Common myeloid progenitor, CD34-positive (primary cell): Measurements from ENCODE around the gene CXCR6.

Source experiments
- CTCF ChIA-PET: fragments of 350-600 bp; sonication (Branson Sonifier 250); formaldehyde crosslinking; loops from one replicate; lab custom pipeline; 2021; ENCODE audit warnings: antibody characterized with exemption; lab: Charles Lee
- POLR2A ChIA-PET: fragments of 350-600 bp; sonication (Branson Sonifier 250); formaldehyde crosslinking; loops from one replicate; lab custom pipeline; 2021; ENCODE audit warnings: antibody characterized with exemption; lab: Charles Lee
- DNase-seq, 3 donors: peaks; one replicate each; pipeline versions ENCODE4 v3.0.0 to v3.0.0-alpha.2; 2013
- H3K27ac ChIP-seq, 2 experiments: 1 replicate in 1 of 2; 2 replicates in 1 of 2; pipeline ENCODE4 v1.7.0; 2013; ENCODE audit warnings: inconsistent platforms in 2 of 2, low read length in 2 of 2, mild to moderate bottlenecking in 2 of 2, low read depth in 1 of 2, moderate library complexity in 1 of 2; ENCODE audit not compliant: severe bottlenecking in 2 of 2, insufficient read depth in 1 of 2, poor library complexity in 1 of 2
- H3K27me3 ChIP-seq, 5 experiments: replicated peaks in 2 of 5; 1 replicate in 3 of 5; 2 replicates in 2 of 5; pipeline versions ENCODE4 v1.6.1 to v1.7.0; 2013; ENCODE audit warnings: low read length in 4 of 5, mild to moderate bottlenecking in 2 of 5, moderate library complexity in 2 of 5, inconsistent platforms in 1 of 5; ENCODE audit not compliant: insufficient read depth in 5 of 5, control insufficient read depth in 4 of 5
- H3K36me3 ChIP-seq, 4 experiments: 1 replicate in 2 of 4; 2 replicates in 2 of 4; pipeline versions ENCODE4 v1.6.1 to v1.7.0; 2013; ENCODE audit warnings: low read length in 3 of 4, control low read depth in 1 of 4, mild to moderate bottlenecking in 1 of 4; ENCODE audit not compliant: control insufficient read depth in 4 of 4, insufficient read depth in 4 of 4
- H3K4me1 ChIP-seq, 4 experiments: 1 replicate in 3 of 4; 2 replicates in 1 of 4; pipeline versions ENCODE4 v1.6.1 to v1.7.1; 2013; ENCODE audit warnings: low read length in 3 of 4, mild to moderate bottlenecking in 3 of 4, control low read depth in 1 of 4, inconsistent platforms in 1 of 4, moderate library complexity in 1 of 4; ENCODE audit not compliant: control insufficient read depth in 4 of 4, insufficient read depth in 4 of 4; ENCODE audit errors: control extremely low read depth in 1 of 4
- H3K4me3 ChIP-seq, 7 experiments: 1 replicate in 4 of 7; 2 replicates in 3 of 7; pipeline versions ENCODE4 v1.5.1 to v1.7.0; 2013; ENCODE audit warnings: mild to moderate bottlenecking in 7 of 7, low read length in 6 of 7, moderate library complexity in 6 of 7, inconsistent platforms in 2 of 7, low read depth in 2 of 7, control low read depth in 1 of 7; ENCODE audit not compliant: insufficient read depth in 4 of 7, control insufficient read depth in 1 of 7; ENCODE audit errors: extremely low read depth in 1 of 7
- H3K9me3 ChIP-seq, 5 experiments: 1 replicate in 4 of 5; 2 replicates in 1 of 5; pipeline versions ENCODE4 v1.6.1 to v1.7.1; 2013; ENCODE audit warnings: low read length in 4 of 5, mild to moderate bottlenecking in 2 of 5, inconsistent platforms in 1 of 5, low read depth in 1 of 5, moderate library complexity in 1 of 5; ENCODE audit not compliant: control insufficient read depth in 4 of 5, insufficient read depth in 2 of 5; ENCODE audit errors: control extremely low read depth in 1 of 5
- WGBS: methylation state at CpG from one replicate; pipeline ENCODE4 v1.1.5; 2013; ENCODE audit not compliant: insufficient coverage; 5-methylcytosine and 5-hydroxymethylcytosine counted together

CXCR6 gene

GRCh38 chr3:45991341-45991740 lies 48.1 kb downstream of the CXCR6 start:
- CTCF ChIA-PET: no interaction called here

GRCh38 chr3:45992133-45992729 lies 49.0 kb downstream of the CXCR6 start:
- WGBS: 100% methylated on average over 1 of the region's 2 CpGs
- ChIA-PET CTCF (no interaction called here), POLR2A (no interaction called here)
- H3K27me3 ChIP-seq: no peaks in the 10 kb centered on the region
- H3K36me3 ChIP-seq: peaks cover 0 to 5% (median 1%) of the 10 kb centered on the region in 4 experiments
- DNase-seq: no peak
- H3K27ac ChIP-seq: no peak overlapping the region
- H3K4me1 ChIP-seq: peaks cover 9 to 43% (median 34%) of the 10 kb centered on the region in 4 experiments
- no peak overlapping the region for H3K4me3 ChIP-seq
- no peaks in the 10 kb centered on the region for H3K9me3 ChIP-seq

More at GRCh38 chr3:45991341-45991740, 48.1 kb downstream of the CXCR6 start:
- peak in 1 of 3 donors; percentile 23 for DNase-seq
- POLR2A ChIA-PET: no interaction called here
- no peaks in the 10 kb centered on the region for H3K9me3 ChIP-seq
- peaks cover 0 to 5% (median 1%) of the 10 kb centered on the region in 4 experiments for H3K36me3 ChIP-seq
- WGBS: 78% methylated on average over 2 of the region's 6 CpGs
- no peaks in the 10 kb centered on the region for H3K27me3 ChIP-seq
- peaks cover 9 to 43% (median 34%) of the 10 kb centered on the region in 4 experiments for H3K4me1 ChIP-seq
- no peak overlapping the region for H3K27ac ChIP-seq
- no peak overlapping the region for H3K4me3 ChIP-seq

GRCh38 chr3:45992821-45993221 lies 49.6 kb downstream of the CXCR6 start:
- Histone ChIP-seq H3K27me3 (no peaks in the 10 kb centered on the region), H3K27ac (no peak overlapping the region), H3K9me3 (no peaks in the 10 kb centered on the region), H3K4me3 (no peak overlapping the region), H3K36me3 (peaks cover 0 to 5% (median under 1%) of the 10 kb centered on the region in 4 experiments), H3K4me1 (peaks cover 9 to 43% (median 34%) of the 10 kb centered on the region in 4 experiments)
- no peak for DNase-seq
- CTCF ChIA-PET: interaction anchor here (1.1 to 1.4 kb wide), 2 partner anchors 9 to 85 kb away, joined by 3 to 4 read pairs; no protein-coding TSS in a partner anchor
- 100% methylated on average over 1 of the region's 2 CpGs for WGBS
- POLR2A ChIA-PET: no interaction called here

- 79% methylated on average over 3 of the region's 3 CpGs for WGBS
- Histone ChIP-seq H3K4me1 (peaks cover 9 to 43% (median 34%) of the 10 kb centered on the region in 4 experiments), H3K9me3 (no peaks in the 10 kb centered on the region), H3K4me3 (no peak overlapping the region), H3K27ac (no peak overlapping the region), H3K27me3 (no peaks in the 10 kb centered on the region), H3K36me3 (peaks cover 0 to 5% (median 0%) of the 10 kb centered on the region in 4 experiments)
- ChIA-PET CTCF (interaction anchor here (1.0 to 1.4 kb wide), 3 partner anchors 9 to 84 kb away, joined by 3 to 4 read pairs (median 3); no protein-coding TSS in a partner anchor), POLR2A (no interaction called here)
- DNase-seq: peak in 2 of 3 donors; percentile 50 to 69
Observed at GRCh38 chr3:45993421-45994027, 50.3 kb downstream of the CXCR6 start.

GRCh38 chr3:45994419-45995235 lies 51.4 kb downstream of the CXCR6 start:
- POLR2A ChIA-PET: interaction anchor here (0.6 kb wide), 1 partner anchor 50 kb away, joined by 4 read pairs; no protein-coding TSS in a partner anchor
- CTCF ChIA-PET: interaction anchor here (0.7 to 1.4 kb wide), 4 partner anchors 10 to 213 kb away, joined by 3 read pairs; partner anchors contain the start of gene CCR1

GRCh38 chr3:45995236-45996192 lies 52.2 kb downstream of the CXCR6 start, which contains the start of gene FYCO1:
FYCO1 (minus strand) TSS chr3:45995824; CDS start chr3:45984910, 10,914 bp downstream.
- WGBS: 1% methylated on average over 63 of the region's 67 CpGs
- POLR2A ChIA-PET: no interaction called here

More at GRCh38 chr3:45994419-45995235, 51.4 kb downstream of the CXCR6 start:
- Histone ChIP-seq H3K27ac (peak overlapping the region in 1 of 2 experiments; percentile 83), H3K36me3 (peaks cover 0 to 5% (median 0%) of the 10 kb centered on the region in 4 experiments), H3K4me3 (peak overlapping the region; percentile 83 to 96 (median 93)), H3K9me3 (no peaks in the 10 kb centered on the region), H3K4me1 (peaks cover 9 to 43% (median 34%) of the 10 kb centered on the region in 4 experiments), H3K27me3 (no peaks in the 10 kb centered on the region)
- WGBS: 9% methylated on average over 9 of the region's 16 CpGs
- DNase-seq: peak in 2 of 3 donors; percentile 57 to 60

More at GRCh38 chr3:45995236-45996192, 52.2 kb downstream of the CXCR6 start, which contains the start of gene FYCO1:
- Histone ChIP-seq H3K9me3 (no peaks in the 10 kb centered on the region), H3K36me3 (peaks cover 0 to 2% (median 0%) of the 10 kb centered on the region in 4 experiments), H3K4me3 (peak within 1 kb of the TSS; percentile 83 to 96 (median 93)), H3K27me3 (no peaks in the 10 kb centered on the region), H3K27ac (peak within 1 kb of the TSS; percentile 65 to 83), H3K4me1 (peaks cover 9 to 43% (median 34%) of the 10 kb centered on the region in 4 experiments)
- CTCF ChIA-PET: interaction anchor here (1.0 to 1.4 kb wide), 3 partner anchors 14 to 42 kb away, joined by 3 to 4 read pairs (median 3); no protein-coding TSS in a partner anchor
- peak; percentile 84 to 90 (median 87) for DNase-seq
